ENCODE measurements around the gene DNER. TPM values are rescaled to one million over a fixed set of nuclear protein-coding genes. Genes with fewer than 3 reads are reported as not detected.
"Not testable (repeated sequence)": the region's sequence is repeated elsewhere in the genome, so short reads cannot be mapped to it uniquely, and the experiment has no call there.

Gene DNER
- total RNA-seq, 2 donors from 2014 or later = not detected

DNA sequence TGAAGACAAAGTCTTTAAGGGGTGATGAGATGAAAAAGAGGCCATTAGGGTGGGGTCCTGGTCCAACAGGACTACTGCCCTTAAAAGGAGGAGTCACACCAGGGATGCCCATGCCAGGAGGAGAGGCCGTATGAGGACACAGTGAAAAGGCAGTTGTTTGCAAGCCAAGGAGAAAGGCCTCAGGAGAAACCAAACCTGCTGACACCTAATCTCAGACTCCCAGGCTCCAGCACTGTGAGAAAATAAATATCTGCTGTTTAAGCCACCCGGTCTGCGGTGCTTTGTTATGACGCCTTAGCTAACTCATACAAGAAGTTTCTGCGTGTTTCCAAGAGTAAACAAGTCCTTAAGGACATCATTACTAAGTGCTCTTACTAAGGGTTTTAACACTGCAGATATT, 93.6 kb downstream of the DNER start:
- no peak for DNase-seq
- ATAC-seq (replicated peaks in 1 of 2) = no peak
- Mint-ChIP-seq H3K27ac (no peak overlapping the region), H3K4me3 (no peak overlapping the region), H3K9me3 (peaks cover 0 to 2% of the 10 kb centered on the region in 2 donors), H3K36me3 (ENCODE audit: insufficient read depth in 2 of 2) (no peaks in the 10 kb centered on the region), H3K27me3 (ENCODE audit: low read depth) (no peaks in the 10 kb centered on the region), H3K4me1 (ENCODE audit: low read depth) (no peaks in the 10 kb centered on the region)

- H3K9me3 Mint-ChIP-seq = peaks cover 0 to 2% of the 10 kb centered on the region in 2 donors
- H3K36me3 Mint-ChIP-seq (ENCODE audit: insufficient read depth in 2 of 2) = no peaks in the 10 kb centered on the region
- no peaks in the 10 kb centered on the region for H3K27me3 Mint-ChIP-seq (ENCODE audit: low read depth)
- no peak overlapping the region for H3K27ac Mint-ChIP-seq
- no peak for ATAC-seq (replicated peaks in 1 of 2)
- no peaks in the 10 kb centered on the region for H3K4me1 Mint-ChIP-seq (ENCODE audit: low read depth)
- no peak for DNase-seq
- no peak overlapping the region for H3K4me3 Mint-ChIP-seq
Observed at GRCh38 chr2:229620289-229620688, 94.1 kb downstream of the DNER start.

GRCh38 chr2:229616433-229616832, 97.9 kb downstream of the DNER start:
- Mint-ChIP-seq H3K4me3 (no peak overlapping the region), H3K27ac (no peak overlapping the region), H3K9me3 (no peaks in the 10 kb centered on the region), H3K36me3 (ENCODE audit: insufficient read depth in 2 of 2) (no peaks in the 10 kb centered on the region), H3K27me3 (ENCODE audit: low read depth) (no peaks in the 10 kb centered on the region), H3K4me1 (ENCODE audit: low read depth) (no peaks in the 10 kb centered on the region)
- DNase-seq (no peak), ATAC-seq (replicated peaks in 1 of 2) (no peak)

GRCh38 chr2:229614021-229614420, 100.3 kb downstream of the DNER start:
- not testable (repeated sequence) for H3K4me3 Mint-ChIP-seq; H3K9me3 Mint-ChIP-seq; ATAC-seq (replicated peaks in 1 of 2); H3K27me3 Mint-ChIP-seq (ENCODE audit: low read depth); DNase-seq; H3K27ac Mint-ChIP-seq; H3K4me1 Mint-ChIP-seq (ENCODE audit: low read depth); H3K36me3 Mint-ChIP-seq (ENCODE audit: insufficient read depth in 2 of 2)

DNA sequence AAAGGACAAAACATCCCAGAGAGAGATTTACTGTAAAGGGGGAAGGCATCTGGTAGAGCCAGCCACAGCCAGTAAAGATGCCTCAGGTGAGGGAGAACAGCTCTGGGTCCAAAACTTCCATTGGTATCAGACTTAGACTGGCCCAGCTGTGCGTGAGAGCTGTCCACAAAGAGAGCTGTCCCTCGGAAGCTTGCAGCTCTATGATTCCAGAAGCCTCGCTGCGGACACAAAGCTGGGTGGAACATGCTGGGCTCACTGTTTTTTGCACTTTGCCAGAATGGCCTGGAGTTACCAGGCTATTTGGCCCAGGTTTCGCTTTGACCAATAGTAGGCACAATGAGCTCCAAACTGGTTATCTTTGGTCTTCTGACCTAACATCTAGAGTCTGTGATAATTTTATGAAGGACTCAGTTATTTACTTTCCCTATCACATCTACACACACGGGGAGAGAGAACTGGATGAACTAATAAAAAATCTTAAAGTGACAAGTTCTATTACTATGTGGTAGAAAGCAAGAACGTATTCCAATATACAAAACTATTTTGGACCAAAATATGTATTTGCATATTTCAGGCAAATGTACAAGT, 101.9 kb downstream of the DNER start:
- ATAC-seq (replicated peaks in 1 of 2) = no peak

GRCh38 chr2:229611360-229611759, 103.0 kb downstream of the DNER start:
- H3K27ac Mint-ChIP-seq = no peak overlapping the region
- no peak overlapping the region for H3K4me3 Mint-ChIP-seq
- H3K36me3 Mint-ChIP-seq (ENCODE audit: insufficient read depth in 2 of 2) = no peaks in the 10 kb centered on the region
- H3K4me1 Mint-ChIP-seq (ENCODE audit: low read depth) = no peaks in the 10 kb centered on the region
- DNase-seq (no peak), ATAC-seq (replicated peaks in 1 of 2) (no peak)
- H3K27me3 Mint-ChIP-seq (ENCODE audit: low read depth) = no peaks in the 10 kb centered on the region
- H3K9me3 Mint-ChIP-seq = no peaks in the 10 kb centered on the region

More for the DNA sequence above, 101.9 kb downstream of the DNER start:
- H3K27me3 Mint-ChIP-seq (ENCODE audit: low read depth) = no peaks in the 10 kb centered on the region
- no peak overlapping the region for H3K4me3 Mint-ChIP-seq
- no peaks in the 10 kb centered on the region for H3K4me1 Mint-ChIP-seq (ENCODE audit: low read depth)
- no peak for DNase-seq
- no peaks in the 10 kb centered on the region for H3K36me3 Mint-ChIP-seq (ENCODE audit: insufficient read depth in 2 of 2)
- no peak overlapping the region for H3K27ac Mint-ChIP-seq
- H3K9me3 Mint-ChIP-seq = no peaks in the 10 kb centered on the region

- H3K4me1 Mint-ChIP-seq (ENCODE audit: low read depth) = no peaks in the 10 kb centered on the region
- ATAC-seq (replicated peaks in 1 of 2) (no peak), DNase-seq (no peak)
- H3K4me3 Mint-ChIP-seq = no peak overlapping the region
- H3K9me3 Mint-ChIP-seq = no peaks in the 10 kb centered on the region
- H3K27me3 Mint-ChIP-seq (ENCODE audit: low read depth) = no peaks in the 10 kb centered on the region
- no peaks in the 10 kb centered on the region for H3K36me3 Mint-ChIP-seq (ENCODE audit: insufficient read depth in 2 of 2)
- H3K27ac Mint-ChIP-seq = no peak overlapping the region
Observed at GRCh38 chr2:229610872-229611271, 103.5 kb downstream of the DNER start.

DNA sequence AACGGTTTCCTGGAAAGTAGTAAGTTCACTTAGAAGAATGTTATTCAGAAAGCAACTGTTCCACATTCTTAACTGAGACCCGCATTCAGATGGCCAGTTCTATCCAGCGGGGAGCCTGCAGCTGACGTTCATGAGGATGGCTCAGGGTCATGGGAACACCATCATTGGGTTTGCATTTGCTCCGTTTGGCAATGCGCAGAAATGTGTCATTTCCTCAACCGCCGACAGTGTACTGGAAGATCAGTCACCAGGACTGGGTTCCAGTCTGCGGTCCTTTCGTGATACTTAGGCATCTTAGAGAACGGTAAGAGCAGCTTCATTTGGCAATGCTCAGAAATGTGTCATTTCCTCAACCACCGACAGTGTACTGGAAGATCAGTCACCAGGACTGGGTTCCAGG, 104.0 kb downstream of the DNER start:
- no peak for ATAC-seq (replicated peaks in 1 of 2)
- no peaks in the 10 kb centered on the region for H3K36me3 Mint-ChIP-seq (ENCODE audit: insufficient read depth in 2 of 2)
- H3K27ac Mint-ChIP-seq = no peak overlapping the region
- H3K4me1 Mint-ChIP-seq (ENCODE audit: low read depth) = no peaks in the 10 kb centered on the region
- H3K4me3 Mint-ChIP-seq = no peak overlapping the region
- H3K27me3 Mint-ChIP-seq (ENCODE audit: low read depth) = no peaks in the 10 kb centered on the region
- H3K9me3 Mint-ChIP-seq = no peaks in the 10 kb centered on the region
- DNase-seq = no peak

- peaks cover 16% of the 10 kb centered on the region for H3K27me3 Mint-ChIP-seq (ENCODE audit: low read depth)
- ATAC-seq (replicated peaks in 1 of 2) (no peak), DNase-seq (no peak)
- H3K36me3 Mint-ChIP-seq (ENCODE audit: insufficient read depth in 2 of 2) = no peaks in the 10 kb centered on the region
- no peak overlapping the region for H3K27ac Mint-ChIP-seq
- no peak overlapping the region for H3K4me3 Mint-ChIP-seq
- no peaks in the 10 kb centered on the region for H3K9me3 Mint-ChIP-seq
- no peaks in the 10 kb centered on the region for H3K4me1 Mint-ChIP-seq (ENCODE audit: low read depth)
Observed at GRCh38 chr2:229601936-229602335, 112.4 kb downstream of the DNER start.

DNA sequence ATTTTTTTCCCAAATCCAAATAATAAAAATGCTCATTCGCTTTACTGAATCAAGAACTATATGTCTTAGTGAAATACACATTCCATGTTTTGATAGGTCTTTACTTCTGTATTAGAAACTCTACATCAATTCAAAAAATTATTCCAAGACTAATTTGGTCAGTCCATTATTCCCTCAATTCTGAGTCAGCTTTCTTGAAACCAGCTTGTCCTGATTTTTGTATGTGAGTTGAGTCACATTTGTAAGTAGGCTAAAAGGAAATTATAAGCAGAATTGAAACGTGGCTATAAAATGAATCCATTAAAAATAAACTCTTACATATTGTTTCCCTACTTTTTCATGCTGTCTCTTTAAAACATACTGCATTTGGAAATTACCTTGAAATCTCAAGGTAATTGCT, 113.0 kb downstream of the DNER start:
- DNase-seq = no peak
- no peaks in the 10 kb centered on the region for H3K9me3 Mint-ChIP-seq
- H3K27me3 Mint-ChIP-seq (ENCODE audit: low read depth) = peaks cover 16% of the 10 kb centered on the region
- no peak overlapping the region for H3K27ac Mint-ChIP-seq
- H3K4me1 Mint-ChIP-seq (ENCODE audit: low read depth) = no peaks in the 10 kb centered on the region
- no peaks in the 10 kb centered on the region for H3K36me3 Mint-ChIP-seq (ENCODE audit: insufficient read depth in 2 of 2)
- no peak for ATAC-seq (replicated peaks in 1 of 2)
- H3K4me3 Mint-ChIP-seq = no peak overlapping the region

GRCh38 chr2:229598227-229598626, 116.1 kb downstream of the DNER start:
- no peaks in the 10 kb centered on the region for H3K4me1 Mint-ChIP-seq (ENCODE audit: low read depth)
- no peak for ATAC-seq (replicated peaks in 1 of 2)

DNA sequence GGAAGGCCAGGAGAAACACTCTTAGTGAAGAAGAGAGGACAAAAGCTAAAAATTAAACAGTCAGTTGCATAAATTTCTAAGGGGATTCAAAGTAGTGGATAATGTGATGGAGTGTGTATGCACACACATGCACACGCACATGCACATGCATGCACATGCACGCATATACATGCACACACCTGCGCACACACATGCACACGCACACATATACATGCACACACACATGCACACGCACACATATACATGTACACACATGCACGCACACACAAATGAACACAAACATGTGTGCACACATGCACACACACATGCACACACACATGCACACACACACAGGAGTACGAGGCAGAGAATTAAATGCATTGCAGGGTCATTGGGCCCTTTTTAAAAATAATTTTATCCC, 117.6 kb downstream of the DNER start:
- H3K27ac Mint-ChIP-seq = no peak overlapping the region

More at GRCh38 chr2:229598227-229598626, 116.1 kb downstream of the DNER start:
- Mint-ChIP-seq H3K36me3 (ENCODE audit: insufficient read depth in 2 of 2) (no peaks in the 10 kb centered on the region), H3K9me3 (no peaks in the 10 kb centered on the region), H3K27me3 (ENCODE audit: low read depth) (peaks cover 8% of the 10 kb centered on the region), H3K4me3 (no peak overlapping the region), H3K27ac (no peak overlapping the region)
- DNase-seq = no peak

DNA sequence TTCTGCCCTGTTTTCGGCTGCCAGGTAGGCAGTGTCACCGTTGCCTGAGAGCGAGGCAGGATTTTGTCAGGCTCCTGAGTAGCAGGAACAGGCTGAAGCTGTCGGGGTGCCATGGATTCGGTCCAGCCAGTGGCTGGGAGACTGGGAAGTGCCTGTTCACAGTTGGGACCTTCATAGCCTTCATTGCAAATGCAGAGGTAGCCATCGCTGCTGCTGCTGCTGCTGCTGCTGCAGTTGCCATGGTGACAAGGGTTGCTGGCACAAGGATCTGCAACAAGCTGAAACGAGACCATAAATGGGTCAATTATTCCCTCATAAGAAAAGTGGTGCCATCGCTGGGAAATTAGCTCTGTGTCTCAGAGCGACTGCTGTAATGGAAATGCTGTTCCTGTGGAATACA, 122.7 kb downstream of the DNER start:
- H3K9me3 Mint-ChIP-seq = no peaks in the 10 kb centered on the region
- no peak for ATAC-seq (replicated peaks in 1 of 2)
- no peak overlapping the region for H3K27ac Mint-ChIP-seq
- H3K4me1 Mint-ChIP-seq (ENCODE audit: low read depth) = no peaks in the 10 kb centered on the region
- DNase-seq = no peak
- no peak overlapping the region for H3K4me3 Mint-ChIP-seq
- peaks cover 7% of the 10 kb centered on the region for H3K27me3 Mint-ChIP-seq (ENCODE audit: low read depth)
- no peaks in the 10 kb centered on the region for H3K36me3 Mint-ChIP-seq (ENCODE audit: insufficient read depth in 2 of 2)

More for the DNA sequence above, 117.6 kb downstream of the DNER start:
- Mint-ChIP-seq H3K27me3 (ENCODE audit: low read depth) (peaks cover 8% of the 10 kb centered on the region), H3K4me1 (ENCODE audit: low read depth) (no peaks in the 10 kb centered on the region), H3K36me3 (ENCODE audit: insufficient read depth in 2 of 2) (no peaks in the 10 kb centered on the region), H3K9me3 (no peaks in the 10 kb centered on the region), H3K4me3 (no peak overlapping the region)
- ATAC-seq (replicated peaks in 1 of 2) (no peak), DNase-seq (no peak)

Data from activated T-cell treated with anti-CD3 and anti-CD28 coated beads, Interleukin-2, amount 50 U/mL, for 72 hours (primary cell).